CD4-positive, CD25-positive, alpha-beta regulatory T cell (primary cell): ENCODE results near the gene KCTD1. TPM values are rescaled to one million over a fixed set of nuclear protein-coding genes. Genes with fewer than 3 reads are reported as not detected.
"Not testable (repeated sequence)": the region's sequence is repeated elsewhere in the genome, so short reads cannot be mapped to it uniquely, and the experiment has no call there.

Experiments used
- ATAC-seq, 2 donors: fragments of 150-1000 bp; cut with Tn5 transposase; one replicate each; pipeline ENCODE4 v1.10.0; 2021; ENCODE audit warnings: low read depth in 2 of 2, moderate number of reproducible peaks in 2 of 2, moderate library complexity in 1 of 2
- DNase-seq, 3 donors: peaks; one replicate each; pipeline versions ENCODE4 v3.0.0 to v3.0.0-alpha.2; 2012 to 2022; ENCODE audit warnings: mixed read lengths in 1 of 3
- H3K27ac ChIP-seq: one replicate; pipeline ENCODE4 v1.7.0; 2013; ENCODE audit warnings: mild to moderate bottlenecking, low read length; ENCODE audit not compliant: insufficient read depth, poor library complexity, severe bottlenecking
- H3K27me3 ChIP-seq: one replicate; pipeline ENCODE4 v1.7.0; 2013; ENCODE audit warnings: low read length; ENCODE audit not compliant: control insufficient read depth, insufficient read depth
- H3K36me3 ChIP-seq: one replicate; pipeline ENCODE4 v1.7.0; 2013; ENCODE audit warnings: mild to moderate bottlenecking, low read length, moderate library complexity; ENCODE audit not compliant: control insufficient read depth, insufficient read depth
- H3K4me1 ChIP-seq: 2 replicates; pipeline ENCODE4 v1.7.0; 2013; ENCODE audit warnings: mild to moderate bottlenecking, low read length; ENCODE audit not compliant: insufficient read depth, control insufficient read depth, poor library complexity, severe bottlenecking
- H3K4me3 ChIP-seq: one replicate; pipeline ENCODE4 v1.7.0; 2013; ENCODE audit warnings: low read depth, mild to moderate bottlenecking, low read length, moderate library complexity
- H3K9me3 ChIP-seq, 2 experiments: 1 replicate in 1 of 2; 2 replicates in 1 of 2; pipeline ENCODE4 v1.7.0; 2013; ENCODE audit warnings: low read length in 2 of 2, mild to moderate bottlenecking in 1 of 2, moderate library complexity in 1 of 2; ENCODE audit not compliant: control insufficient read depth in 2 of 2
- H3K27ac Mint-ChIP-seq, 3 donors: one replicate each; pipeline ENCODE4 v1.8.0; 2020 to 2022; ENCODE audit warnings: mild to moderate bottlenecking in 3 of 3, mixed read lengths in 3 of 3, moderate library complexity in 2 of 3
- H3K27me3 Mint-ChIP-seq: one replicate; pipeline ENCODE4 v1.8.0; 2022; ENCODE audit warnings: mild to moderate bottlenecking, mixed read lengths
- H3K36me3 Mint-ChIP-seq: one replicate; pipeline ENCODE4 v1.8.0; 2020; ENCODE audit warnings: mixed read lengths
- H3K4me1 Mint-ChIP-seq, 4 donors: one replicate each; pipeline ENCODE4 v1.8.0; 2020 to 2022; ENCODE audit warnings: mixed read lengths in 4 of 4, mild to moderate bottlenecking in 1 of 4
- H3K4me3 Mint-ChIP-seq, 4 donors: one replicate each; pipeline ENCODE4 v1.8.0; 2020 to 2022; ENCODE audit warnings: mild to moderate bottlenecking in 4 of 4, mixed read lengths in 4 of 4, moderate library complexity in 3 of 4
- H3K9me3 Mint-ChIP-seq, 7 donors: one replicate each; pipeline ENCODE4 v1.8.0; 2020 to 2022; ENCODE audit warnings: mixed read lengths in 7 of 7, mild to moderate bottlenecking in 3 of 7, moderate library complexity in 2 of 7
- polyA plus RNA-seq, 4 donors: library from polyadenylated mRNA; unstranded; fragments of 300-500 nt; fragmentation: Illumina TruSeq; gene quantifications; one replicate each; pipeline ENCODE4 v1.2.3, GENCODE V29; 2021
- total RNA-seq: library from RNA; stranded (reverse); gene quantifications from one replicate; pipeline ENCODE4 v1.2.3, GENCODE V29; 2022

The KCTD1 gene
- total and polyA plus RNA-seq, 5 donors from 2014 or later = 0.14 to 2.0 (median 0.26) TPM; not detected in 2

DNA sequence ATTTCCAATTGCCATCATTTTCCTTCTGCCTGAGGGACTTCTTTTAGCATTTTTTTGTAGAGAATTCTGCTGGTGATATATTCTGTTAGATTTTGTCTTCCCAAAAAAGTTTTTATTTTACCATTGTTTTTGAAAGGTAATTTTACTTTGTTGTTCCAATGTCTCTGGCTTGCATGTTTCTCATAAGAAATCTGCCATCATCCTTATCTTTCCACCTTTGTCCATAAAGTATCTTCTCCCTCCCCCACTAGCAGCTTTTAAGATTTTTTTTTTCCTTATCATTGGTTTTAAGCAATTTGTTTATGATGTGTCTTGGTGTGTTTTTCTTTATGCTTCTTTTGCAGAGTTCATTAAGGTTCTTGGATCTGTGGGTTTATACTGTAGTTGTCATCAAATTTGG, 104.5 kb downstream of the KCTD1 start:
- DNase-seq (no peak), ATAC-seq (no peak)
- Mint-ChIP-seq H3K9me3 (peaks cover 0 to 4% (median 0%) of the 10 kb centered on the region in 7 donors), H3K27ac (no peak overlapping the region), H3K4me3 (no peak overlapping the region), H3K27me3 (peaks cover 19% of the 10 kb centered on the region), H3K36me3 (no peaks in the 10 kb centered on the region), H3K4me1 (no peaks in the 10 kb centered on the region)
- Histone ChIP-seq H3K9me3 (no peaks in the 10 kb centered on the region), H3K36me3 (no peaks in the 10 kb centered on the region), H3K27me3 (peaks cover 6% of the 10 kb centered on the region), H3K4me3 (no peak overlapping the region), H3K4me1 (no peaks in the 10 kb centered on the region), H3K27ac (no peak overlapping the region)

GRCh38 chr18:26442126-26442525, 106.2 kb downstream of the KCTD1 start:
- peaks cover 0 to 2% (median 0%) of the 10 kb centered on the region in 7 donors for H3K9me3 Mint-ChIP-seq
- no peak overlapping the region for H3K27ac Mint-ChIP-seq
- no peaks in the 10 kb centered on the region for H3K4me1 Mint-ChIP-seq
- H3K27ac ChIP-seq = no peak overlapping the region
- no peaks in the 10 kb centered on the region for H3K4me1 ChIP-seq
- ATAC-seq (no peak), DNase-seq (no peak)
- H3K9me3 ChIP-seq = no peaks in the 10 kb centered on the region
- H3K27me3 ChIP-seq = peaks cover 6% of the 10 kb centered on the region
- H3K4me3 ChIP-seq = no peak overlapping the region
- H3K36me3 ChIP-seq = no peaks in the 10 kb centered on the region
- no peak overlapping the region for H3K4me3 Mint-ChIP-seq
- H3K36me3 Mint-ChIP-seq = no peaks in the 10 kb centered on the region
- H3K27me3 Mint-ChIP-seq = peaks cover 13% of the 10 kb centered on the region

DNA sequence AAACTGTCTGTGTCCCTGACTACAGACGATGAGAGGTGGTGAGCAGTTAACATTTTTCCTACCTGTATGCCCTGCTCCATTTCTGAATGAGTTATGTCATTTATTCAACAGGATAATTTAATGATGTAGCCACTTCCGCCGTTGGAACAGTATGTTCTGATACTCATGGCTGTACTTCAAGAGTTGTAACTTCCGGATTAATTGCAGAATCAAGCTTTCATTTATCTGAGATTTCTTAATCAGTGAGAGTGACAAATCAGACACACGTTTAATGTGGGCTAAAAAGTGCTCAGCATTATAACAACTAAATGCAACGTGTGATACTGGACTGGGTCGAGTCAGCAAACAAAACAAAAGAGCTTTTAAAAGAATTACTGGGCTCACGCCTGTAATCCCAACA, 107.7 kb downstream of the KCTD1 start:
- H3K27ac Mint-ChIP-seq = no peak overlapping the region
- H3K9me3 Mint-ChIP-seq = no peaks in the 10 kb centered on the region

DNA sequence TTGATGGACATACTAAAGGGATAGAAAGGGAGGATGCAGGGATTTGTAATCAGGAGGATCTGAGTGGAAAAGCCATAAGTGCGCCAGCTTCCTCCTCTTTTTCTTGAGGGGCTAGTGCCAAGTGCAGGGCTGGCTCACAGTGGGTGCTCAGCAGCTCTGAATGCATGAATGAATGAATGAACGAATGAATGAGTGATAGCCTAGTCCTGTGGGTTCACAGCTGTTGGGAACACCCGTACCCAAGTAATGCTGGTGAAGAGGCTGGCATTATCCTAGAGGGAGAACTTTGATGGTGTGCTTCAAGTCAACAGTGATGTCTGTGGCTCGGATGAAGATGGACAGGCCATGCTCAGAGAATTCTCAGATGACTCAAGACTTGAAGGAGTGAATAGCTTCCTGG, 108.8 kb downstream of the KCTD1 start:
- Histone ChIP-seq H3K4me1 (no peaks in the 10 kb centered on the region), H3K9me3 (no peaks in the 10 kb centered on the region), H3K27me3 (no peaks in the 10 kb centered on the region), H3K27ac (no peak overlapping the region), H3K36me3 (no peaks in the 10 kb centered on the region), H3K4me3 (no peak overlapping the region)
- no peaks in the 10 kb centered on the region for H3K9me3 Mint-ChIP-seq
- H3K27me3 Mint-ChIP-seq = peaks cover 17% of the 10 kb centered on the region
- H3K36me3 Mint-ChIP-seq = no peaks in the 10 kb centered on the region
- DNase-seq = no peak
- no peaks in the 10 kb centered on the region for H3K4me1 Mint-ChIP-seq
- H3K4me3 Mint-ChIP-seq = no peak overlapping the region
- no peak overlapping the region for H3K27ac Mint-ChIP-seq
- no peak for ATAC-seq

More for the DNA sequence above, 107.7 kb downstream of the KCTD1 start:
- DNase-seq (no peak), ATAC-seq (no peak)
- peaks cover 6% of the 10 kb centered on the region for H3K27me3 ChIP-seq
- H3K4me1 ChIP-seq = no peaks in the 10 kb centered on the region
- H3K36me3 Mint-ChIP-seq = no peaks in the 10 kb centered on the region
- H3K4me1 Mint-ChIP-seq = no peaks in the 10 kb centered on the region
- peaks cover 17% of the 10 kb centered on the region for H3K27me3 Mint-ChIP-seq
- H3K9me3 ChIP-seq = no peaks in the 10 kb centered on the region
- H3K36me3 ChIP-seq = no peaks in the 10 kb centered on the region
- no peak overlapping the region for H3K4me3 Mint-ChIP-seq
- H3K27ac ChIP-seq = no peak overlapping the region
- H3K4me3 ChIP-seq = no peak overlapping the region

GRCh38 chr18:26438980-26439379, 109.4 kb downstream of the KCTD1 start:
- no peaks in the 10 kb centered on the region for H3K36me3 Mint-ChIP-seq
- no peaks in the 10 kb centered on the region for H3K9me3 ChIP-seq
- H3K4me3 ChIP-seq = no peak overlapping the region
- H3K27ac ChIP-seq = no peak overlapping the region
- H3K4me1 Mint-ChIP-seq = no peaks in the 10 kb centered on the region
- H3K36me3 ChIP-seq = no peaks in the 10 kb centered on the region
- no peaks in the 10 kb centered on the region for H3K4me1 ChIP-seq
- H3K27me3 ChIP-seq = no peaks in the 10 kb centered on the region
- no peak for ATAC-seq
- no peaks in the 10 kb centered on the region for H3K9me3 Mint-ChIP-seq
- peaks cover 14% of the 10 kb centered on the region for H3K27me3 Mint-ChIP-seq
- H3K27ac Mint-ChIP-seq = no peak overlapping the region
- no peak overlapping the region for H3K4me3 Mint-ChIP-seq
- no peak for DNase-seq

DNA sequence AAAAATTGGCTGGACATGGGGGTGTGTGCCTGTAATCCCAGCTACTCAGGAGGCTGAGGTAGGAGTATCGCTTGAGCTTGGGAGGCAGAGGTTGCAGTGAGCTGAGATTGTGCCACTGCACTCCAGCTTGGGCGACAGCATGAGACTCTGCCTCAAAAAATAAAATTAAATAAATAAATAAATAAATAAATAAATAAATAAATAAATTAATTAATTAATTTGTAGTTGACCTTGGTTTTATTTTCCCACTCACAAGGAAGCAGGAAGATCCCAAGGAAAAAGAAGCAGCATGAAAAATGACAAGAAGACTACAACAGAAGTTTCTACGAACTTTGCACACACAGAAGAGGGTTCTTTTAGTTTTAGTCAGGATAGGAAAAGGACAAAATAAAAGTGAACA, 110.7 kb downstream of the KCTD1 start:
- not testable (repeated sequence) for H3K9me3 ChIP-seq, H3K27me3 Mint-ChIP-seq, H3K9me3 Mint-ChIP-seq, H3K36me3 Mint-ChIP-seq, H3K4me3 Mint-ChIP-seq, H3K27ac ChIP-seq, H3K27ac Mint-ChIP-seq, H3K4me1 Mint-ChIP-seq, H3K4me1 ChIP-seq, H3K4me3 ChIP-seq, DNase-seq, ATAC-seq, H3K27me3 ChIP-seq, H3K36me3 ChIP-seq

- no peaks in the 10 kb centered on the region for H3K4me1 Mint-ChIP-seq
- DNase-seq (no peak), ATAC-seq (no peak)
- H3K27me3 Mint-ChIP-seq = peaks cover 4% of the 10 kb centered on the region
- H3K27ac Mint-ChIP-seq = peak overlapping the region in 1 of 3 donors; percentile 5
- no peaks in the 10 kb centered on the region for H3K4me1 ChIP-seq
- peaks cover 0 to 1% (median 0%) of the 10 kb centered on the region in 7 donors for H3K9me3 Mint-ChIP-seq
- H3K27ac ChIP-seq = no peak overlapping the region
- H3K36me3 ChIP-seq = no peaks in the 10 kb centered on the region
- no peak overlapping the region for H3K4me3 ChIP-seq
- no peaks in the 10 kb centered on the region for H3K27me3 ChIP-seq
- no peaks in the 10 kb centered on the region for H3K9me3 ChIP-seq
- no peak overlapping the region for H3K4me3 Mint-ChIP-seq
- no peaks in the 10 kb centered on the region for H3K36me3 Mint-ChIP-seq
Observed at GRCh38 chr18:26436176-26437051, 111.9 kb downstream of the KCTD1 start.
